HepG2 (cell line): ENCODE data around the gene LRRC8D. TPM values are rescaled to one million over a fixed set of nuclear protein-coding genes. Genes with fewer than 3 reads are reported as not detected.

Experiments
- FOXP1 ChIP-seq, 2 experiments: fragments of 450-650 bp in 1 of 2; IDR thresholded peaks; 2 replicates each; pipeline ENCODE4 v1.6.1; 2017 to 2018; ENCODE audit warnings: antibody characterized with exemption in 1 of 2
- GFI1 ChIP-seq: sonication (generic); formaldehyde crosslinking; IDR thresholded peaks from 2 replicates; pipeline ENCODE4 v1.5.0; 2020; ENCODE audit warnings: missing genetic modification reagents, mild to moderate bottlenecking, borderline replicate concordance
- NCOA2 ChIP-seq: sonication (generic); formaldehyde crosslinking; IDR thresholded peaks from 2 replicates; pipeline ENCODE4 v1.8.0; 2022; ENCODE audit warnings: inconsistent platforms
- SCMH1 ChIP-seq: sonication (generic); formaldehyde crosslinking; IDR thresholded peaks from 2 replicates; pipeline ENCODE4 v1.9.0; 2021; ENCODE audit warnings: missing genetic modification reagents, mild to moderate bottlenecking, borderline replicate concordance
- SIX1 ChIP-seq: sonication (generic); formaldehyde crosslinking; IDR thresholded peaks from 2 replicates; pipeline ENCODE4 v1.4.0; 2020; ENCODE audit warnings: missing genetic modification reagents, borderline replicate concordance
- polyA plus RNA-seq, 8 experiments: library from polyadenylated mRNA; depleted of rRNA in 3 of 8; stranded (reverse) in 7 of 8; unstranded in 1 of 8; fragments of >200 nt; fragmentation: Illumina TruSeq in 4 of 8; extraction: Trizol in 4 of 8; gene quantifications; 2 replicates each; pipeline versions ENCODE4 v1.2.1 to v1.2.3, GENCODE V29; 2011 to 2016; ENCODE audit warnings: low read depth in 4 of 8, missing spikeins in 1 of 8, mixed read lengths in 1 of 8; ENCODE audit not compliant: insufficient read depth in 1 of 8
- total RNA-seq, 5 experiments: library from RNA; depleted of rRNA; stranded (reverse); fragments of >200 nt; fragmentation: Illumina TruSeq; extraction: Trizol; gene quantifications; 2 replicates each; pipeline ENCODE4 v1.2.3, GENCODE V29; 2016; ENCODE audit warnings: low read depth in 1 of 5
- TF ChIP-seq, protein P1 (sequence below): sonication (generic); formaldehyde crosslinking; IDR thresholded peaks from 2 replicates; pipeline ENCODE4 v1.9.0; 2021; ENCODE audit warnings: mild to moderate bottlenecking, missing genetic modification reagents

The LRRC8D gene
- total and polyA plus RNA-seq, 2 of the 13 experiments (the other 11 are each of a cell fraction or from before 2014, with no cell fraction given) = 29.9 to 45.5 TPM

GRCh38 chr1:89913353-89914095, 92.7 kb downstream of the LRRC8D start (continued):
- no peak for TF ChIP-seq SCMH1 (CRISPR knock-in tag)
- TF ChIP-seq GFI1 (CRISPR knock-in tag) = no peak
- TF ChIP-seq SIX1 (CRISPR knock-in tag) = no peak
- TF ChIP-seq FOXP1 (IDR thresholded peaks at IDR 0.05) = no peak
- no peak for TF ChIP-seq FOXP1 (CRISPR knock-in tag; IDR thresholded peaks at IDR 0.05)
- no peak for TF ChIP-seq NCOA2 (CRISPR knock-in tag)
- TF ChIP-seq, protein P1, sequence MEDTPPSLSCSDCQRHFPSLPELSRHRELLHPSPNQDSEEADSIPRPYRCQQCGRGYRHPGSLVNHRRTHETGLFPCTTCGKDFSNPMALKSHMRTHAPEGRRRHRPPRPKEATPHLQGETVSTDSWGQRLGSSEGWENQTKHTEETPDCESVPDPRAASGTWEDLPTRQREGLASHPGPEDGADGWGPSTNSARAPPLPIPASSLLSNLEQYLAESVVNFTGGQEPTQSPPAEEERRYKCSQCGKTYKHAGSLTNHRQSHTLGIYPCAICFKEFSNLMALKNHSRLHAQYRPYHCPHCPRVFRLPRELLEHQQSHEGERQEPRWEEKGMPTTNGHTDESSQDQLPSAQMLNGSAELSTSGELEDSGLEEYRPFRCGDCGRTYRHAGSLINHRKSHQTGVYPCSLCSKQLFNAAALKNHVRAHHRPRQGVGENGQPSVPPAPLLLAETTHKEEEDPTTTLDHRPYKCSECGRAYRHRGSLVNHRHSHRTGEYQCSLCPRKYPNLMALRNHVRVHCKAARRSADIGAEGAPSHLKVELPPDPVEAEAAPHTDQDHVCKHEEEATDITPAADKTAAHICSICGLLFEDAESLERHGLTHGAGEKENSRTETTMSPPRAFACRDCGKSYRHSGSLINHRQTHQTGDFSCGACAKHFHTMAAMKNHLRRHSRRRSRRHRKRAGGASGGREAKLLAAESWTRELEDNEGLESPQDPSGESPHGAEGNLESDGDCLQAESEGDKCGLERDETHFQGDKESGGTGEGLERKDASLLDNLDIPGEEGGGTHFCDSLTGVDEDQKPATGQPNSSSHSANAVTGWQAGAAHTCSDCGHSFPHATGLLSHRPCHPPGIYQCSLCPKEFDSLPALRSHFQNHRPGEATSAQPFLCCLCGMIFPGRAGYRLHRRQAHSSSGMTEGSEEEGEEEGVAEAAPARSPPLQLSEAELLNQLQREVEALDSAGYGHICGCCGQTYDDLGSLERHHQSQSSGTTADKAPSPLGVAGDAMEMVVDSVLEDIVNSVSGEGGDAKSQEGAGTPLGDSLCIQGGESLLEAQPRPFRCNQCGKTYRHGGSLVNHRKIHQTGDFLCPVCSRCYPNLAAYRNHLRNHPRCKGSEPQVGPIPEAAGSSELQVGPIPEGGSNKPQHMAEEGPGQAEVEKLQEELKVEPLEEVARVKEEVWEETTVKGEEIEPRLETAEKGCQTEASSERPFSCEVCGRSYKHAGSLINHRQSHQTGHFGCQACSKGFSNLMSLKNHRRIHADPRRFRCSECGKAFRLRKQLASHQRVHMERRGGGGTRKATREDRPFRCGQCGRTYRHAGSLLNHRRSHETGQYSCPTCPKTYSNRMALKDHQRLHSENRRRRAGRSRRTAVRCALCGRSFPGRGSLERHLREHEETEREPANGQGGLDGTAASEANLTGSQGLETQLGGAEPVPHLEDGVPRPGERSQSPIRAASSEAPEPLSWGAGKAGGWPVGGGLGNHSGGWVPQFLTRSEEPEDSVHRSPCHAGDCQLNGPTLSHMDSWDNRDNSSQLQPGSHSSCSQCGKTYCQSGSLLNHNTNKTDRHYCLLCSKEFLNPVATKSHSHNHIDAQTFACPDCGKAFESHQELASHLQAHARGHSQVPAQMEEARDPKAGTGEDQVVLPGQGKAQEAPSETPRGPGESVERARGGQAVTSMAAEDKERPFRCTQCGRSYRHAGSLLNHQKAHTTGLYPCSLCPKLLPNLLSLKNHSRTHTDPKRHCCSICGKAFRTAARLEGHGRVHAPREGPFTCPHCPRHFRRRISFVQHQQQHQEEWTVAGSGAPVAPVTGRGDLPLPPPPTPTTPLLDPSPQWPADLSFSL (CRISPR knock-in tag) = no peak
- TF ChIP-seq, all 625 proteins: peak for 0
